Measurements from ENCODE around the gene SERPINB1.
"Not testable (repeated sequence)": the region's sequence is repeated elsewhere in the genome, so short reads cannot be mapped to it uniquely, and the experiment has no call there.

Gene SERPINB1

DNA sequence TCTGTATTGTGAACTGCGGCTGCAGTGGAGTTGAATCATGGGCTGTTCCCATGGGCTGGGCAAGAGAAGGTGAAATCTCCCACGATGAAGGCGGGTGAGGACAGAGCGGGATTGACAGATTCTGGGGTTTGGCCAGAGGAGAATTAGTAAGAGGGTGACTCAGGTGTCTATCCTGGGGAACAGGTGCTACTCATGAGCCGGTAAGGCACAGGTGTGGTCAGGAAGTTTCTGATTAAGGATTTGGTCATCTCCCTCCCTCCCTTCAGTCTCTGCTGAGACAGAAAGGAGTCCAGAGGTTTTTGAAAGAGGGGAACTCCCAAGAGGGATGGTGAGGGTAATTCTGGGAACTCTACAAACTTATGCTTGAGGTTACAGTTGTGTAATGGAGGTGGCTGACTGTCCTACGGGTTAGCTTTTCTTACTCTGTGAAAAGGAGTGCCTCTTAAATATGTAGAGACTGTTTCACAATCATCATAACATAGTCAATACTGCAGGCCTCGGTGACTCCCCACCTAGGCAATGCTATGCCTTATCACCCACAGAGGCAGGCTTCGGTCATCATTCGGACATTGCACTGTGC is 31.5 kb downstream of the SERPINB1 start:
- DNase-seq: no peak

DNA sequence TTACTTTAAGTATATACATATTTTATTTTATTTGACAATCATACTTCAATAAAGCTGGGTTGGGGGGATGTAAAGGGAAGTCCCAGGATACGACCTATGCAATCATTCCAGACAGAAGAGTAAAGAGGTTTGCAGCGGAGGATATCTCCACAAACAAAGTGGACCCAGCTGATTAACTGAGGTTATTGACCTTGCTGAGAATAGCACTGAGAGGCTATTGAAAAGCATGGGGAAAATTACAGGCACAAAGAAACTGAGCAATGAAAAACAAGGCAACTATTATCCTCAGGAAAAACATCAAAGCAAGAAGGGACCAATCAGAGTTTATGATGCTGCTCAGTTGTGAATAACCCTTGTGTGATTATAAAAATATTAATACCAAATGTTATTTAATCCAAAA is 32.6 kb downstream of the SERPINB1 start:
- no peak for DNase-seq

DNA sequence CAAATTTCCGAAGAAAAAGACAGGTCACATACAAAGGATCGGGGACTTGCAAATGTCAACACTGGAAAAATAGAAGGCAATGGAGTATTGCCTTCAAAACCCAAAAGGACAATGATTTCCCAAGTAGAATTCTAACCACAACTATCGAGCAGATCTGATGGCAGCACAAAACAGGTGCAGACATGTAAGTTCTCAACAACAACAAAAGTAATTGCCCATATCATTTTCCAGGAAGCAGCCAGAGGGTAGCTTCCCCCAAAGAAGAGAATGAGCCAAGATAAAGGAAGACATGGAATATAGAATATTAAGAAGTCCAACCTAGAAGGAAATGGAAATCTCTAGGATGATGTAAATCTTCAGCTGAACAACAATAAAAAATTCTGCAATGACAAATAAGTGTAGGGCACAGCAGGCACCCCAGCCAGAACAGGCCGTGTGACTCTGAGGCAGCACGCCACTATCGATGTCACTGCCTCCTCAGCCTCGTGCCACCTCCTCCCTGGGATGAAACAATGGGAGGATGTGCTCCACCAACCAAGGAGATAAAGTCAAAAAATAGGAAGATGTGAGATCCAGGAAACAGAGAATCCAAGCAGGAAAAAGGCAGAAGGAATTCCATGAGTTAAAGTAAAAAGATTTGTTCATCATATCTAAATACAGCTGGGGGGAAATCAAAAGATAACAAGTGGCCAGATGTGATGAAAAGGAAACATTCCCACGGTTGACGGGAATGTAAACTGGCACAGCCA is 34.1 kb downstream of the SERPINB1 start:
- no peak for DNase-seq

DNA sequence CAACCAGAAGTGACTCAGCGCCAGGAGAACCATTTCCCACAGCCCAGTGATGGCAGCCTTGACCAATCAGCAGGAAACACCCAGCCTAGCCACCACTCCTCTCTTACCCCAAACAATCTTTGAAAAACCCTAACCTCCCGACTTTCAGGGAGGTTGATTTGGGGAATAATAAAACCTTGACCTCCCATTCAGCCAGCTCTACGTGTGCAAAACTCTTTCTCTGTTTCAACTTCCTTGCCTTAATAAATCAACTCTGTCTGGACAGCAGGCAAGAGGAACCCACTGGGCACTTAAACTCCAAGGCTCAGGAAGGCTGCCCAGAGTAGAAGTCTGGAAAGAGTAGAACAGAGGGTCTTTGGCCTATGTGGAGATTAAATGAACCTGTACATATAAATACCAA is 35.0 kb downstream of the SERPINB1 start:
- no peak for DNase-seq

DNA sequence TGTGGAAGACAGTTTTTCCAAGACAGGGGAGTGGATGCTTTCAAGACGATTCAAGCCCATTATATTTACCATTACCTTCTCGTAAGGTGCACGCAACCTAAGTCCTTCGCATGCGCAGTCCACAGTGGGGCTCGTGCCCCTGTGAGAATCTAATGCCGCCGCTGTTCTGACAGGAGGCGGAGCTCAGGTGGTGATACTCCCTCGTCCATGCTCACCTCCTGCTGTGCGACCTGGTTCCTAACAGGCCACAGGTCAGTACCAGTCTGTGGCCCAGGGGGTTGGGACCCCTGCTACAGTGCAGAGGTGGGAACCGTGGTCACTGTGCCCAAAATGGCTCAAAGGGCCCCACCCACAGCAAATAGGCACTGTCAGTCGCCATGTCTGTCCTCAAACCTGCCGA is 36.6 kb downstream of the SERPINB1 start:
- DNase-seq: no peak

DNA sequence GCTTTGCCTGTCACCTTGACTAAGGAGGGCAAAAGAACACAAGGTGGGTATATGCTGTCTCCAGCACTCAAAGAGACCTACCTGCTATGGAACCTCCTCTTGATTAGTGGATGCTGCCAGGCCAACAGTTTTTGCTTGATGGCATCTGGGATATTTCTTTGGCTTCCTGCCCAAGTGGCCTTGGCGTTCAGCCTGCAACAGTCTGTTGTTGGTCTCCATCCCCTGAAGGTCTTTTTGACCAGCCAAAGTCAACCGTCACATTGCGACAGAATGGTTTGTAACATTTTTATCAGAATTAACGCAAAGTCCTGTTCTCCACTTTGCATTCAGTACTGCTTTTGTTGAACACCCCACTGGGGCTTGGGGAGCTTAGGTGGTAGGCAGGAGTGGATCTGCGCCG is 37.1 kb downstream of the SERPINB1 start:
- no peak for DNase-seq

DNA sequence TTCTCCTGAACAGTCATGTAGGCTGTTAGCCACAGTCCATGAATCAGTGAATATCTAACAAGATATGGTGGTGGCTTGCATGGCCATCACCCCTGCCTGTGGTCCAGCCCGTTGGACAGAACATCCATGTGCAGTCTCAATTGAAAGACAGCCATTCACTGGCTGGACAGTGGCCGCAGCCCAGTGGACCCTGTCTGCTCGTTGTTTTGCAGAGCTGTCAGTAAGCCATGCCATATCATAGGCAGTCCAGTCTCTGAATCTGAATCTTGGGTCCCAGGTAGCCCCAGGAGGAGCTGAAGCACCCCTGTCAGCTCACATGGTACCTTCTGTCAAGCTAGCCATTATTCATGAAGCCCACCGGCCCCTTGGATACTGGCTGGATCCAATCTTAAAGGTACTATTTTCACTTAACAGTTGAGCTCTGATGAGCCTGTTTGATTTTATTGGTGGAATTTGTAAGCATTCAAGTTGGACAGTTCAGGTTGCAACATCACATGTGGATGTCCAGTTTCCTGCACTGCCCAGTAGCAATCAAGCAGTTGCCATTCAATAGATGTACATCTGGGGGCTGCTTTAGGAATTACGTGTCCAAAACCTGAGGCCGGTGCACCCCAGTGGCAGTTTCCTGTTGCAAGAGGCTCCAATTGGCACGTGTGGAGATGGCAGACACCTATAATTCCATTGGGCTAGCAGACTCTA is 37.8 kb downstream of the SERPINB1 start:
- no peak for DNase-seq

DNA sequence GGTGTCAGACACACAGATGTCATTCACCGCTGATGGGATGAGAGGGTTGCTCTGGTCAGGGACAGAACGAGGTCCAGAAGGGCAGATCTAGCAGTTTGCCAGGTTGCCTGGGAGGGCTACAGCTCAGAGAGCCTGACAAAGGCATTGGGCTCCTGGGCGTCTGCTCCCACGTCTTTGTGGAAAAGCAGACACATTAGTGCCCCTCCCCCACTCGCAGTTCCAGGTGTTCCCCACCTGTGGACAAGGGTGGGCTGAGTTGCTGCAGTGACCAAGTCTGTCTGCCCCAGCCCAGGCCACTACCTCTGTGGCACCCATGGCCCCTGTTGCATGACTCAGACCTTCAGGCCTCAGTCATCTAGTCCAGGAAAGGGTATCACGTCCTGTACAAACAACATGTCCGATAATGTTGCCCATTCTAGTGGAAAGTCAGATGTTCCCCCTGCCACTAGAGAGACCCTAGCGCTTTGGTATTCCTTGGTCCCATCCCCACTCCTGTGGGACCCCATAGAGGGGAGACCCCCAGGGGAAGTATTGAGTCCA is 39.1 kb downstream of the SERPINB1 start:
- no peak for DNase-seq

DNA sequence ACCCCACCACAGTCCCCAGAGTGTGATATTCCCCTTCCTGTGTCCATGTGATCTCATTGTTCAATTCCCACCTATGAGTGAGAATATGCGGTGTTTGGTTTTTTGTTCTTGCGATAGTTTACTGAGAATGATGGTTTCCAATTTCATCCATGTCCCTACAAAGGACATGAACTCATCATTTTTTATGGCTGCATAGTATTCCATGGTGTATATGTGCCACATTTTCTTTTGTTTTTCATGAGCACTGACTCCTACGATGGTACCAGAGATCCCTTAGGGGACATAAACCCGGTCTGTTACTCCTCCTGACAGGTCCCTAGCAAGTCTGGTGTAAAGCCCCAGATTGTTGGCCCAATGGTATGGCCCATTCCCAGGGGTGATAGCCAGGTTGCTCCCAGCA is 40.0 kb downstream of the SERPINB1 start:
- not testable (repeated sequence) for DNase-seq

DNA sequence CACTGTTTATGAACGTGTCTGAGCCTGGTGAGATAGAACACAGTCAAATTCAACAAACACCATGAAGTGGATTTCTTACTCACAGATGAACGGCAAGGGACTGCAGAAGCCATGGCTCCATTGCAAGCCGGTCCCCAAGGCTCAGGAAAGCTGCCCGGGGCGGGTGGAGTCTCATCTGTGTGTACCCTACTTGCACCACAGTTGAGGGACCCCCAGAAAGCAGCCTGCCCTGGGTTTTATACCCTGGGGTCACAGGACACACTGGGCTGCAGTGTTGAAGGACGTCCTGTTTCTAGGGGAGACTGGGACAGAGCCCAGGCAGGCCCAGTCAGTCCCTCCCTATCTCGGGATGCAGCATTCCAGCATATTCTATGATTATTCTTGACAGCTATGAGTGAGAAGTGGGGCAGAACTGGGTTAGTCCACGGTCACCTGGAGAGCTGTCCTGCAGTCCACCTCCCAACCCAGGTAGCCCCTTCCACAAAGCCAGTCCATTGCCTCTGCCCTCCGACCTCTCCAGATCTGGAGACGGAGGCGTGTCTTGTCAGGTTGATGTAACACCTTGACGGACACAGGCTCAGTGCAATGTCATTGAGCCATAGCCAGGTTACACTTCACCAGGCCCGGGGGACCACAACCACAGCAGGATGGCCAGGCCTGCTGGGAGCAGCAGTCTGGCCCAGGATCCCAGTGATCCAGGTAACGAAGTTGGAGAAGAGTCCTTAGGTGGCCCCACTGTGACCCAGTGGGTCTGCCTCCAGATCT is 40.9 kb downstream of the SERPINB1 start:
- no peak for DNase-seq

DNA sequence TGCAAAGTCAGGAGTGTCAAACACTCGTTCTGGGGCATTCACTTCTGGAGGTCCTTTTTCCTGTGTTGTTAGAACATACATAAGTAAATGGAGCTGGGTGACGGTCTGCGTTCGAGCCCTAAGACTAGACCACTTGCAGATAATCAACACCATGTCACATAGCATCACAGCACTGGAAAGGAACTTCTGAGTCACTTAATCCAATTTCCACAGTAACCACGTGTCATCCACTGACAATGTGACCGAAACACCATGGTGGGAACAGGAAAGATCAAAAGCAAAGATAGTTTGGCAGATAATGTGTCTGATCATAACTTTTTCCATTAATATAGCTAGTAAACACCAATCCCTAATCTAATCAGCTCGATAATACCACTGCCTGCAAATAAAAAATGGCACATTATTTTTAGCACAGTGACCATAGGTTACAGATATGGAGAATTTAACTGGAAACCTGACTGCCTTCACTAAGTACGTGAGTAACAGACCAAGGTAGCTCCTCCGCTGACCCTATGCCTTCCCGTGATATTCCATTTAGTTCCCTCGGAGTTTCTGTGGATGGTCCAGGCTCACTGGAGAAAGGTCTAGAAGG is 41.6 kb downstream of the SERPINB1 start:
- no peak for DNase-seq

DNA sequence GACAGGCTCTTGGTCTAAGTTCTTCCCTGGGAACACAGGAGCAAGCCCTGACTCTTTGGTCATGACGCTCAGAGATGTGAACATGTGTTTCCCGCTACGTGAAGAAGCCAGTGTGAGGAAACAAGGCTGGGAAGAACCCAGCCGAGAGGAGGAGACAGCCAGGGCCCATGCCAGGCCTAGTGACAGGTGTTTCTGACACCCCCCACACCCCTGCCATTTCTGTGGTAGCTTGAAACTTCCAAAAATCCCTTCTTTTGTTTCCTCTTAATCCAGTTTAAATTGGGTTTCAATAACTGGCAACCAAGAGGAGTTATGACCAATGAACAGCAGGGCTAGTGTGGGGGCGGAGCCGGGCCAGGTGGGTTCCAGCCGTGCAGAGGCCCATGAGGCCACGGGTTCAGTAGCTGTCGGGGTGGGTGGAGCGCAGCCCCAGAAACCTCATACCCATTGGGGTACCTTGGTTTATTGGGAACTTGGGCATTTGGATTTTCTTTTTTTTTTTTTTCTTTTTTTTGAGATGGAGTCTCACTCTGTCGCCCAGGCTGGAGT is 43.0 kb downstream of the SERPINB1 start:
- DNase-seq: no peak

DNA sequence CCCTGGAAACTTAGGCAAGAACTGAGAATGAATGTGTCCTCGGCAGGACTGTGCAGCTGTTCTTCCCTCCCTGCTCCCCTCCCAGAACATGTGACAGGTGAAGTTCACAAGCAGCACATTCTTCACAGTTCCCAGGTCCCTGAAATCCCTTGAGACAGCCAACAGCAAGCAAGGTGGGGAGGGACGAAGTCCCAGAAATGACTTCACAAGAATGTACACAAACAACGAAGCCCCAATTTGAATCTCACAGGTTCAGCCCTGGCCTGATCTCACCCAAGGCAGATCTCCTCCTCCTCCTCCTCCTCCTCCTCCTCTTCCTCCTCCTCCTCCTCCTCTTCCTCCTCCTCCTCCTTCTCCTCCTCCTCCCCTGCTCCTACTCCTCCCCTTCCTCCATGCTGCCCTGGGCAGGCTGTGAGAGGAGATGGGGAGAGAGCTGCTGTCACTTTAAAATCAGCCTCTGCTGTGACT is 44.1 kb downstream of the SERPINB1 start:
- no peak for DNase-seq

DNA sequence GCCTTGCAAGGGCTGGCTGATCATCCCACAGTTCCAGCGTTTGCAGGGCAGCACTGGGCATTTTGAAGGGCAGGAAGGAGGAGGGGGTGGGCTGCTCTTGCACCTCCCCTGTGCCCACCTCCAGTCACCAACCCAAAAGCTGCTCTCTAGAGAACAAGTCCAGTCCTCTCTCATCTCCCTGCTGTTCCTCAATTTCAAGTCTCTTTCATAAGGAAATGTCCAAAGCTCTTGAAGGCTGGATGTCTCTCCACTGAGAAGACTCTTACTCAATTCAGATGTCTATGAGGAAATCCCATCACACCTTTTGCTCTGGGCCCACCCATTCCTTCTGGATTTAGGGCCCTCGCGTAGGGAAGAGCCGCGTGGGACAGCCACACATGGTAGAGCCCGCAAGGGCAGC is 44.8 kb downstream of the SERPINB1 start:
- DNase-seq: no peak

DNA sequence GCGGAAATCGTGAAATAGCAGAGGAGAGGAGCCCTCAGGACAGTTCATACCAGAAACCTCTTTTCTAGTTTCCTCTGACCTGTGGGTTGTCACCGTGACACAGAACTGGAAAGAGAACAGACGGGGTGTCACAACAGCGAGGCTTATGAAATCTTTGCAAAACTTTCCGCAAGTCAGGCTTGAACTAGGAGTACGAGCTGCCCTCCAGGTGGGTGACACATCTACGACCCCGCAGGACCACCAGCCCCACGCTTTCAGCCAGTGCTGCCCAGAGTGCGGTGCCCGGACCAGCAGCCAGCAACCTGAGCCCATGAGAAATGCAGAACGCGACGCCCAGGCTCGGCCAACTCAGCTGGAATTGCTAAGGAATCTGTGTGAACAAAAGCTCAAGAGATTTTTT is 45.7 kb downstream of the SERPINB1 start:
- no peak for DNase-seq

DNA sequence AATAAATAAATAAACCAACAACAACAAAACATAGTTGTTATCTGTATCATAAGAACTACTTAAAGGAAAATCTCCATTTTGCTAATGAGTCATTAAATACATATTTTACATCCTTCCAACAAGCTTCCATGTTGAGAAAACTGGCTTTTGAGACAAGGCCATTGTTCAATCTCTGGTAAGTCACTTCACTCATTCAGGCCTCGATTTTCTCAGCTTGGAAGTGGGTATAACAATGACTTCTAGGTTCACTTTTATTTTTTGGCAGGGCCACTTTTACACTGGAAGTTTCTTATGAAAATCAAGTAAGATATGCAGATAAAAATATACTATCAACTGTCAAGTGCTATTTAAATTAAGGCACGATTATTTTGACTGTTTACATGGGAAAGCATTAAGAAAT is 46.5 kb downstream of the SERPINB1 start:
- DNase-seq: no peak

DNA sequence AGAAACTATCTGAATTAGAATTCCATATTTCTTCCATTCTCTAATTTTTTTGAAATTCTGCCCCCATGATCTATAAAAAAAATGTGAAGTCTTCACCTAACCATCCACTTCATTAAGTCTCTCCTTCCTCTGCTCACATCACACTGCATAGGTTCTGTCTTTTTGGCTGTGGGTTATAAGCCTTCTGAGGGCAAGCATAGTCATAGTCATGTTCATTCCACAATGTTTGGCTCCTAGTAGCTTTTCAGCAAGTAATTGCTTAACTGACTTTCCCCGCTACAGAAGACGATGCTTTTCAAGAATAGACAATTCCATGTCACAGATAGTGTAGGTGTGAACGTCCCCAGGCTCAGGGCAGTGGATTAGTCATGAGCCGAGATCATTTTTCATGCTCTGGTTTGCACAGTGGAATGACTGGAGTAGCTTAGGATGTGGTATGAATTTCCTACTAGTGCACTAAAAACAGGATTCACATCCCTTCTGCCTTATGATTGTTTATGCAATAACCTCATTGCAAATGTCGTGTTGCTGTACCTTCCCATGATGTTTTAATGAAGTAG is 47.4 kb downstream of the SERPINB1 start:
- no peak for DNase-seq

DNA sequence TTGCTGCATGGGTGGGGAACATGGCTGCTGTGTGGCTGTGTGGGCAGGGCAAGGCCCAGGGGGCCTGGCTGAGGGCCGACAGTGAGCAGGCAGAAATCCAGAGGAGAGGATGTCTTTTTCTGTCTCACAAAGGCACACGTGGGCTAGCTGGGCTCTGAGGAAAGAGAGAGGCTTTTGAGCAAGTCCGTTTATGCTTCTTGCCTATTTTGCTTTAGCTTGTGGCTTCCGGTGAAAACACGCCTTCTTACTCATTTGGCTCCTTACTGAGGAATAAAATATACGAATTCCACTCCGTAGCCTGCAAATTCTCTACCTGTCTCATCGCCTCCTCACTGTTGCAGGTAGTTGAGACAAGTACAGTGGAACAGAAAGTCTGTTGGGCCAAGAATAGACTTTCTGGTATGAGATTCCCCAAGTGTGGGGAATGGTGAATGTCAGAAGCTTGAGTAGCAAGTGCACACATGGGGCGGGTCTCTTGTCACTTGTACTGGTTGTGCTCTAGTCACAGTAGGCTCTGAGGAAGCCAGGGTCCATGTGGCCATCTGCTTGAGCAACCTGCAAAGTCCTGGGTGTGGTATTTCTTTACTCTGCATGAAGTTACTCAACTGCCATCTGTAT is 48.0 kb downstream of the SERPINB1 start:
- no peak for DNase-seq

DNA sequence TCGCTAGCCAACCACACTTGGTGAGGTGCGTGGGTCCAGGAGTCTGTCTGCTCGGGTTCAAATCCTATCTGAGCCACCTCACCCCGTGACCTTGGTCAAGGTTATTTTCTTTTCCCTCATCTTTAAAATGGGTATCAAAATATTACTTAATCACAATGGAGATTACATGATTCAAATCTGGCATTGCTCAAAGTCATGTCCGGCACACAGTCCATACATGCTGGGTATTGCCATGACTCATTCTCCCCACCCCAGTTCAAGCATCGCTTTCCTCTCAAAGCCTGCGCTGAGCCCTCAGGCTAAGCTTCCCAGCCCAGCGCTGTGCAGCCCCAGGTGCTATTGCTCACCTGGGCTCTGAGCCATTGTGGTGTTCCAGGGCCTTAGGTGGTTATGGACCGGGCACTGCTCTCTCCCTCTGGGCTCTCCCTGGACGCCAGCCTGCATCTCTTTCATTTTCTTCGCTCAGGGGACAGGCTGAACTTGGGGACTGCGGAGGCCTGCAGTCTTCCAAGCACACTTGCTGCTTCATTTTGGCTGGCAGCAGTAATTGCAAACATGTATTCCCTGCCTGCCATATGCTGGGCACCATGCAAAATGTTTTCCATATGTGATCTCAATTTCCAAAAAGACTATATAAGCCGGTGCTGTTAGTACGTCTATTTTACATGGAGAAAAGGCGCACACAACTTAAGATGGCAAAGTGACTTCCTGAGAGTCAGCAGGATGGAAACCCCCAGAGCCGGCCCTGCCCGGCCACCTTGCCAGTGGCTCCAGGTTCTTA is 49.1 kb downstream of the SERPINB1 start:
- no peak for DNase-seq

DNA sequence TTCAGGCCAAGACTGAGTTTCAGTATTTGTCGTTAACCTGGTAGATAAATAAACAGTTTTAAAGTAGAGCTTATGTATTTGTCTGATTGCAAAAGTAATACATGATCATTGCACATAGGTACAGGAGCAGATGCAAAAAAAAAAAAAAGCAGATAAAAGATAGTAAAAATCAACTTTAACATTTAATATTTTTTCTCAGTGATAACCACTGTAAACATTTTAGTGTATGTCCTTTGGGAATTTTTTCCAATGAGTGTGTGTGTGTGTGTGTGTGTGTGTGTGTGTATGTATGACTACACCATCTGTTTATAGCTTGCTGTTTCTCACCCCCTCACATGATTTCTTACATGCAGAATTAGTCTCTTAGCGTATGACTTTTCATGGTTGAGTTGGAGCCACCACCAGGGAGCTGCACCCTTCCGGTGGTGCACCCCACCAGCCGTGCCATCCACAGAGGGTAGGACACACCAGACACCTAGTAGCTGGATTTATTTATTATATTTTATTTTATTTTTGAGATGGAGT is 50.2 kb downstream of the SERPINB1 start:
- no peak for DNase-seq

Data from DMS79 treated with DMSO at 0.1 percent for 48 hours (cell line).